Measurements from ENCODE around the gene PLAC9.

PLAC9 gene

DNA sequence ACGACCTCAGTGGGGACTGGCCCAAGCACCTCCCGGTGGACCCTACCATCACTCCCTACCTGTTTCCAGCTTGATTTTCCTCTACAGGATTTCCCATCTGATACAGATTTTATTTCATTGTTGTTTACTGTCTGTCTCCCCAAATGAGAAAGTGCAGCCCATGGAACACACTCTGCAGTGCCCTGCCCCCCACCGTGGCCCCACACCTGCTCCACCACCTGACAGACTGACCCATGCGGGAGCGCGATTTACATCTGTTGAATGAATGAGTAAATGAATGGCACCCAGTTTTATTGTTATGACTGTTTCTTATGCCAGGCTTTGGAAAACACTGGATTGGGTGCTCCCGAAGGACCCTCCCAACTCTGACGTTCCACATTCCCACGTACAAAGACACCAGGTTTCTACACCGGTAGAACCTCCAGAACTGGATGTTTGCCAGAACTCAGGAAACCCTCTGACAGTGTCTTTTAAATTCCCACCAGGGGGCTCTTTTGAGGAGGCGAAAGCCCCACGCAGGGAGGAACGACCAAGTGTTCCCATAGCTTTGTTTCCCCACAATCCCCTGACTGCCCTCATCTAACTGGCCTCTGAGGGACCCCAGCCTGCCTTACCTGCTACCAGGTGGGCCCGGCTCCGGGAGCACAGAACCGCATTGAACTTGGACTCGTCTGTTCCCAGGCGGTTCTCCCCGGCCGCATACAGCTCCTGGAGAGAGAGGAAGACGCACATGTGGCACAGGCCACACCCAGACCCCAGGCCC is 29.0 kb downstream of the PLAC9 start:
- DNase-seq, result no peak

DNA sequence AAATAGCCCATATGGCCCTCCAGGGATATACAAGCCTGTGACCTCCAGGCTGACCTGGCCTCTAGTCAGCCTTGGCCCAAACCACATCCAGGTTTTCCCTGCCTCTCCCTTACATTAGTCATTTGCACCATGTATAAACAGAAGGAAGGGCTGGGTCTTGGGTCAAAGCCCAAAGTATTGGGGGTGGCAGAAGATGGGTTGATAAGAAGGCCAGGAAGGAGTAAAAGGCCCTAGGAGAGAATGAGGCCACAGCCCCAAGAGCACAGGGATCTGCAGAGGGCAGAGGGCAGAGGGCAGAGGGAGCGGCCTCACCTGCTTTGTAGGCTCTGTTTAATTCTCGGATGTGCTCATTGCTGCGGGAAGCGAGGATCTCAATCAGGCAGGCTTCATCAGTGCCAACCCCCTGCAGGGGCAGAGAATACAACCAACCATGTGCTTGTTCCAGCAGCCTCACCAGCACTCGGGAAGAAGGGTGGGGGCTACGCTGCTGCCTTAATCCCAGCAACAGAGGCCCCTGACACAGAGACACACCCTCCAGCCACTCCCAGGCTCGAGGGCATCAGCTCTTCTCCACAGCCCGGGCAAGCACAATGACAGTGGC is 31.3 kb downstream of the PLAC9 start:
- no peak for DNase-seq

DNA sequence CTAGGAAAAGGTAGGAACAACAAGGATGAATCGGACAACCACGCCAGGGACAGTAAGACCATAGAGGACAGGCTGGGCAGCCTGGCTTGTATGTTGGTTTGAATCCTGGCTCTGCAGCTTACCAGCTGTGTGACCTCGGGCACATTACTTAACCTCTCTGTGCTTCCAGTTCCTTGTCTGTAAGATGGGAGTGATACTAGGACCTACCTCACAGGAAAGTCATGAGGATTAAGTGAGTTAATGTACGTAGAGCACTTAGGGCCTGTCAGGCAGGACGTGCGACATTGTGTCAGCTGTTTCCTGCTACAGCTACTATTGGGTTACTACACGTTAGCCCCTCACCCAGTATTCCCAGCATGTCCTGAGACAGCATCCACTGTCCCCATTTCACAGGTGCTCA is 32.1 kb downstream of the PLAC9 start:
- DNase-seq, result no peak

DNA sequence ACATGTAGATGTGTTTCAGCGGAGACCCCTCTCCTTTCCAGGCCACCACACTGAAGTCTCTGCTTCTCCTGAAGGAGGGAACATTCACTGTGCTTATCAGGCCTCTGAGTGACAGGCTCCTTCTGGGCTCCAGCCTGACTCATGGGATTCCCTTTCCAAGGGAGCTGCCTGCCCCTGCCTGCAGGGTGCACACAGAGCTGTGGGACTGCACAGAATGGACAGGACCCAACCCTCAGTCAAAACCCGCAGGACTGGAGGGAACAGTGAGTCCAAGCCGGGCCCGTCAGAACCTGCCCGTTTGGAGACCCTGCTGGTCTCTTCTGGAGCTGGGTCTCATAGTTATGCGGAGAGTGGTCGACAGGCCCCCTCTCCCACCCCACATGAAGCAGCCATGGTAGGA is 32.6 kb downstream of the PLAC9 start:
- DNase-seq, result no peak

DNA sequence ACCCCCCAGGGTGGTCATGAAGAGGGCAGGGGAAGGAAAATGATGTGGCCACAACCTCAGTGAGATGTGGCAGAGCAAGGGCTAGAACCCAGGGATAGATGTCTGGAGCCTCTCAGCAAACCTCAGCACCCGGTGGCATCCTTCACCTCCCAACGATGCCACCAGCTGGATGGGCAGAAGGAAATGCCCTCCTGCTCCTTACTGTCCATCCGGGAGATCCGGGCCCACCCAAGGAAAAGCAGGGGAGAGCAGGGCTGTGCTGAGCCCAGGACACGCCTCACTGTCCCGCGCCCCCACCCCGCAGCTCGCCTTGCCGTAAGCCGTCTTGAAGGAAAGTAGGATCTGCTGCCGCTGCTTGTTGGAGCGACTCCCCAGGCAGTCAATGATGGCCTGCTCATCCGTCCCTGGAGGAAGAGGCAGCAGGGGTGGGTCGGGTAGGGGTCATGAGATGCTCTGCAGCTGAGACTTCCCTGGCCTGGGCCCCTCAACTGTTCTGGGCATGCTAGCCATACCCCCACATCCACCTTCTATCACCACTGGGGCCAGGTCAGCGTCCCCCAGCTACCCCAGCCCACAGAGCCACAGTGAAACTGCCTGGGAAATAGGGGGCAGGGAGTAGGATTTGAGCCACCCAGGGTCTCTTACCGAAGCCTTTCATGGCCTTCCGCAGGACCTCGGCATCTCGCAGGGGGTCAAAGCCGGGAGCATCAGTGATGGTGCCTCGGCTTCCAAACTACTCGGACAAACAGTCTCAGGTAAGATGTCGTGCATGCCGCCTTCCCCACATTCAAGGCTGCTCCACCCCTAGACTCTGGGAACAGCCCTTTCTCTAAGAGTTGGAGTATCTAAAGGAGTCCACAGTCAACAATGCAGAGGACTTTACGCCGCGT is 34.3 kb downstream of the PLAC9 start:
- no peak for DNase-seq

DNA sequence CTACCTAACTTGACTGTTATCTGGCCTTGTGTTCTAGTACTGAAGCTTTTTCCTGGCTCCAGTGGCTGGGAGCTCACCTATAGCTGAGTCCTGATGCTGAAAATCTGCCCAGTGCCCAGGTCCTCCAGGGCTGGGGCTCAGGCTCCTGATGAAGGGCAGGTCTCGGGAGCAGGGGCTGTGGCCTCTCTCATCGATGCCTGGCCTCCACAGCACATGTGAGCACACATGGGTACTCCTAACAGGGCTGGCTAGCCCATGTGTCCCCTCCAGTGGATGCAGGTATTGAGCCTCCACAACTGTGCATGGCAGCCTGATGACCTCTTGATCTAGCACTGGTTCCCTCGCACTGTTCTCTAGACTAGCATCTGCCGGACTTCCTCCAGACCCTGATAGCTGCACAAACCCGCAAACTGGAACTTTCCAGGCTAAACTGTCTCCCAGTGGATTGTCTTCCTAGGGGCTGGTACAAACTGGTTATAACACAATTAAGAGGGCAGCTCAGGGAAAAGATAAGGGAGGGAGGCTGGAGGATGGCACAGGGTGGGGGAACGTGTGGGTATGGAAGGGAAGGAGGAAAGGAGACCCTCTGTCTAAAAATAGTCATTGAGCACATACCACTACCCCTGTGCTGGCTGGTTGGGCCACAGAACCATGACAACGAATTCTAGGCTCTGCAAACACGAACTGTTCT is 35.1 kb downstream of the PLAC9 start:
- no peak for DNase-seq

DNA sequence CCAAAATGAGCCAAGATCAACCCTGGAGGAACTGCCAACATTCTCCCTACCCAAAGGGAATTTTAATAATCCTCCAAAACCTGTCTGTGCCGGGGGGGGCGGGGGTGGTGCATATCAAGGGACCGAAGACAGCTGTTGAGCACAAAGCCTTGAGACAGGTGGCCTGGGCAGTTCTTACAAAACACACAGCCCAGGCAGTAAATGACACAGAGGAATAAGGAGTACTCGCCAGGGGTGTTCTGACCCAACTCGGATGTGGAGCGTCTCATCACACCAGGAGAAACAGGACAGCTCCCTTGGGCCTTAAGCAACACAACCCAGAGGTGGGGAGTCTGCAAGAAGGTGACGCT is 35.6 kb downstream of the PLAC9 start:
- no peak for DNase-seq

DNA sequence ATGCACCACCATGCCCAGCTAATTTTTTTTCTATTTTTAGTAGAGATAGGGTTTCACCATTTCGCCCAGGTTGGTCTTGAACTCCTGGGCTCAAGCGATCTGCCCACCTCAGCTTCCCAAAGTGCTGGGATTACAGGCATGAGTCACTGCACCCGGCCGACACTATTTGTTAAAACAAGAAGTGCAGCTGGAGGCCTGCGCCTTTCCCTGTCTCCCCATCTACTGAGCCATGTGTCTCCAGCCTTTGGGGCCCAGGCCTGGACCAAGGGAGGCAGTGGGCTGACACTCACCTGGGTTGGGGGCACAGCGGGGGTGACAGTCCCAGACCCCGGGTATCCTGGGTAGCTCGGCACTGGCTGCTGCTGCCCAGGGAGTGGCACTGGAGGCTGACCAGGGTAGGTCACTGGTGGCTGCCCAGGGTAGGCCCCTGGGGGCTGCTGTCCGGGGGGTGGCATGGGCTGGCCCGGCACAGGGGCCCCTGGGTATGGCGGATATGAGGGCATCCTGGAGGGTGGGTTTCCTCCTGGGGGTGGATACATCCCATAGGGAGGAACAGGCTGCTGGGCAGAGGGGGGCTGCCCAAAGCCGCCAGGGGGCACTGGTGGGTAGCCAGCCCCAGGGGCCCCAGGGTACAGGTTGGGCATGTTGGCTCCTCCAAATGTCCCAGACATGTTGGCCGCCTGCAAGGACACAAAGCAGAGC is 36.3 kb downstream of the PLAC9 start:
- no peak for DNase-seq

DNA sequence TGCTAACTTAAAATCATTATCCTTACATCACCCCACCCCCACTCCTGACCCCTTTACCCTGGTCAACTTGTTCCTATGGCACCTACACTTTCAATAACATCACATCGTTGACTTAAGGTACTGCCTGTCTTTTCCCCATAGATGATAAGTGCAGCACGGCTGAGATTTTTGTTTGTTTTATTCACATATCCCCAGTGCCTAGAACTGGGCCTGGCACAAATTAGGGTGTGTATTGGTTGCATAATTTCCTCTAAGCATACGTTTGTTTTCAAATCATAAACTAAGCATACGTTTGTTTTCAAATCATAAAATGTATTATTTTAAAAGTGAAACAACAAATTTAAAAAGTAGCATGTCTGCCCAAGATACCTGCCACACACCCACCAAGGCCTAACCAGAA is 37.5 kb downstream of the PLAC9 start:
- no peak for DNase-seq

DNA sequence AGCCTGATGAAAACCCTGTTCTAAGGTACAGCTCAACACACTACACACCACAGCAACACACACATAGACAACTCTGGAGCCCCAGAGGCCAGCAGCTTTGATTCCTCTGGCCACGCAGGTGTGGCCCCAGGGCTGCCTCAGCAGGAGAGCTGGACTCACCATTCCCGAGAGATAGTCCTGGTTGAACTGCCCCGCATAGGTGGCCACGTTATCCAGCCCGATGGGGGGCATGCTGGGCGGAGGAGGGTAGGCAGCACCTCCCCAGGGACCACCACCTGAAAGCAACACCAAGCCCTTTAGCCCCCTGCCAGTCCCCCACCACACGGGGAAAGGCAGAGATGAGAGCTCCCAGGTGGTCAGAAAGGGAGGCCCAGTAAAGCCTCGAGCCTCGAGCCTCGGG is 38.1 kb downstream of the PLAC9 start:
- no peak for DNase-seq

DNA sequence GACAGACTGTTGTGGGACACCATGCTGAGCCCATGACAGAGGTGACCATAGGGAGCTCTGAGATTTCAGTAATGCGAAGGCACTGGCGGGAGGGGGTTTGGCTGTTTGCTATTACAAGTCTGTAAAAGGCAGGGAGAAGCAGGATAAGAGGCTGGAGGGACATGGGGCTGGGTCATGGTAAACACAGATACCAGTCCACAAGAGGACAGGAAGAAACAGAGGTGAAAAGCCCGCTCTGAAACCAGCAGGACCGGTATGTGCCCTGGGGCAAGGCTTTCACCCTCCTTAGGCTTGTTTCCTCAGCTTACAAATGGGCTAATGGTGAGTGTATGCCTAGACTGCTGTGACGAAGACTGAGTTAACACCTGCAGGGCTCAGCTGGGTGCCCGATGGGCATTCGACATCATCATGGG is 38.7 kb downstream of the PLAC9 start:
- no peak for DNase-seq

DNA sequence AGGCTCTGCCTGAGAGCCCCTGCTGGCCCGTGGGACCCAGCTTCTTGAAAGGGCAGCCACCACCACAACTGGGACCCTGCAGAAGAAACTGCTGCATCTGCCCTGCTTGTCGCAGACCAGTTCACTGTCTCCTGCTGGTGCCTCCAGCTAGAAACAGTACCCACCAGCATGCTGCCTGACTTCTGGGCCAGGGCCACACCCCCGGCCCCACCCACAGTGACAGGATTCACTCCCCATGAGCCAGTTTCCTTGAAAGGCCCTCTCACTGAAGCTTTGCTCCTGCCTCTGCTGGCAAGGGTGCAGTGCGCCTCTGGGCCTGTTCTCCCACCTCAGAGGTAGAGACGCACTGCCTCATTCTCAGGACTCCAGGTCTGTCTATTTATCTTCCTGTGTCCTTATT is 40.4 kb downstream of the PLAC9 start:
- no peak for DNase-seq

DNA sequence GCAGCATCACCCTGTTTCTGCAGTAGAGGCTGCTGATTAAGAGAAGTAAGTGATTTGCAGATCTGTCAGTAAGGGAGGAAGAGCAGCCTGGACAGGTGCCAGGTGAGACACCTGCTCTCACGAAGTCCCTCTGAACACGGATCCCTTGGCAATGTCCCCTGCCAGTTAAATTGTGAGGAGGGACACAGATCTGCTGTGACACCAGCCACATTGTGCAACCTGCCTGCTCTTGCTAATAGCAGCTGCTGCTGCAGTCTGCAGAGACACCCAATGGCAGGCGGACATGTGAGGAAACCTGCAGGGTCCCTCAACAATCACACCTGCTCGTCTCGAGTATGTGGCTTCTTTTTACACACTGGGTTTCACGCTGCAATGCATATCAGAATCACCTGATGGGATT is 40.9 kb downstream of the PLAC9 start:
- no peak for DNase-seq

DNA sequence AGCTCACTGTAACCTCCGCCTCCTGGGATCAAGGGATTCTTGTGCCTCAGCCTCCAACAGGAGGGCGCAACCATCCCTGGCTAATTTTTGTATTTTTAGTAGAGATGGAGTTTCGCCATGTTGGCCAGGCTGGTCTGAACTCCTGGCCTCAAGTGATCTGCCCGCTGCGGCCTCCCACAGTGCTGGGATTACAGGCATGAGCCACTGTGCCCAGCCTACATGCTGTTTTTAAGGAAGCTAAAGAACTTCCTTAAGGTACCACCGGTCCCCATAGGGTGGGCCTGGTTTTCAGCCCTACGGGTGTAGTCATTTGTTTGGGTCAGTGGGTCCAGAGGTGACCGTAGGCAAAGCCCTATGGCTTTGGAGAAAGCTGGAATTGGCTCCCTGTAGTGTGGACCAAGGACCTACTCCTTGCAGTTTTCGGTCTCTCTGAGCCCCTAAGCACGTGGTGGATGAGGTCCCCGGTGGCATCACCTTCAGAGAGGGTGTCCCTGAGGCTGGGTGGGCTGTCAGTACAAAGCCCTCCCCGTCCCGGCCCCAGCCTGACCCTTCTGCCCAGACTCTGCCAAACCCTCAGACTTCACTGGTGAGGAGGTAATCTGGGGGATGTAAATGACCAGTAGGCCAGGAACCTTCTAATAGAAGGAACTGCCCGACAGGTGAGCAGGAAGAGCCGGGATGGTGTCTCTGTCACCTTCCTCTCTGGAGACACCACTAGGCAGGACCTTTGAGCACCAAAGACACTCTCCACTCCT is 42.3 kb downstream of the PLAC9 start:
- no peak for DNase-seq

DNA sequence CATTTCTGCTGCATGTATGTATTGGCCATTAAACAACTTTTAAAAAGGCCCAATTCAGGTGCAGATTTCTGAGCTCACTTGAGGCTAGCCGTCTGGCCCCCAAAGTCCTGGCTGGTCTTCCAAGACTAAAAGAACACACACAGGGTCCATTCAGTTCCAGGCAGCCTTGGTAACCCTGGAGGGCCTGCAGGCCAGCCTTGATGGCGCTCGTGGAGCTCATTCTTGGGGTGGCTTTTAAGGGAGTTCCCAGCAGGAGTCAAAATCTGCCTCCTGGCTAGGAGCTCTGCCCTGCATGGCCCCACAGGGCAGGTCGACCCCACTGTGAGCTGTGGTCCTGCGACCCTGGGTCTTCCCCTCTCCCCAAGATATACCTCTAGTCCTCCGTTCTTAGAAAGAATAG is 44.0 kb downstream of the PLAC9 start:
- DNase-seq, result no peak

DNA sequence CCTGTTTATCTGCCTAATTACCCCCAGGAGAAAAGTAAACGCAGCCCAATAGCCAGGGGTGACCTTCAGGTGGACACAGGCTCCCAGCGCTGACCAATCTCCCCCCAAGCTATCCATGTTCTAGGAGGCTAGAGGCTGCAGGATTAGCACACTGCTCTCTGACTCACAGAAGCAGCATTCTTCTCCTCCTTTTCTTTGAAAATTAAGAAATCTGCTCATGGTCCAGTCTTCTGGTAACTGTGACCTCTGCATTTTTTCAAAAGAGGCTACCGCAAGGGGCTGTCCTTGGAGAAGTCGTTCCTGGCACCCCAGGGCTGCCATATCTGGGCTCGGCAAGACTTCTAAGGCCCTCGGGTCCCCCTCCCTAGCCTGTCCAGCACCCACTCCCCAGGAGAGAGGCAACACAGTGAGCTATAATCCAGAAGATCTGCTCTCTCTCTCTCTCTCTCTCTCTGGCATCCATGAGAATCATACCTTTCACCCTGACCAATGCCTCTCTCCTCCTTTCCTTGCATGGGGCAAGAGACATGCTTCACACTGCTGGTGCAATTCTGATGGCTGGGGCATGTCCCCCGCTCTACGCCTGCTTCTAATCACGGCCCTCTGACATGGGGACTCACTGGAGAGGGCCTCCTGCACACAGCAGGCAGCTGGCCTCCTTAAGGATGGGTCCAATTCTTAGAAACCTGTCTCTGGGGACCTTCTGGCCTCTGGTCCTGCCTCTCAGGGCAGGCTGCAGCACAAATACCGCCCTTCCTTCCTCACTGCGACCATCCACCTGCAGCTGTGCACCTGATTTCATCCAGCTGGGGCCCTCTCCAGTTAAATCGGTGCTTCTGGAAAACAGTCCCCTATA is 45.5 kb downstream of the PLAC9 start:
- no peak for DNase-seq

DNA sequence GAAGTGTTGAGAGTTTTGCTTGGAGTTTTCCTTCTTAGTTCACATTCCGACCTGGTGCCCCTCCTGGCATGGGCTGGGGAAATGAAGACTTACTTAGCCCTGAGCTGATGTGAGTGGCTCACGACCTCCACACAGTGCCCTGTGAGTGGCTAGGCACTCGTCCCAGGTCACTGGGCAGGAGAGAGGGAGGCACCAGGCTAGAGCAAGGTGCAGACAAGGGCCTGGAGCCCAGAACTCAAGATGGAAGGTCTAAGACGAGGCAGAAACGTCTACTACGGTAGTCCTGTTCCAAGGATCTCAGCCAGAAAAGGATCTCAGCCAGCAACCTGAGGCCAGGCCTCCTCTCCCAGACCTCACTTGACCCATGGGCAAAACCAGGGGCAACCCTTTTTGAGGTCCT is 50.5 kb downstream of the PLAC9 start:
- DNase-seq, result no peak

DNA sequence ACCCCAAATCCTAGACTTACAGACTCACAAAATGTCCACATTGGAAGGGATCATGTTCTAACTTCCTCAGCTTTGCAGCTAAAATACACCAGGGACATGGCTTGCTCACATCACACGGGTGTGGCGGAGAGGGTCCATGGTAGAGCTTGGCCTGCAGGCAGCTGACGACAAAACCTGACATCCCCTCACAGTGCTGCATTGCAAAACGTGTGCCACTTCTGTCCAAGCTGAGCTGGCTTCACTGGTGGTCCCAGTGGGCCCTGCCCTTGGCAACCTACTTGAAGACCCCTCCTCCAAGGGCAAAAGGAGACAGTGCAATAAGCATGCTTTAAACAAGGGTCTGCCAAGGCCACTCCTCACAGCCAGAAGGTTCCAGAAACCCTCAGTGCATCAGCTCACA is 50.9 kb downstream of the PLAC9 start:
- no peak for DNase-seq

DNA sequence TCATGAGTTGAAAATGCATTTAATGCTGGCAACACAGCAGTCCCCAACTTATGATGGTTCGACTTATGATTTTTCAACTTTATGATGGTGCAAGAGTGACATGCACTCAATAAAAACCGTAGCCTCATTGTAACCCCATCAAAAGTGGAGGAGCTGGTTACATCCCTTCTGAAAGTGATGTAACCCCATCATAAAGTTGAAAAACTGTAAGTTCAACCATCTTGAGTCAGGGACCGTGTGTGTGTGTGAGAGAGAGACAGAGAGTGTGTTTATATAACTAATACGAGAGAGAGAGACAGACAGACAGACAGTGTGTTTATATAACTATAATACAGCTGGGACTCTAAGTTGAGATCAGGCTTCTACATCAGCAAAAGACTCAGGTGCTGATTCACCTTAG is 51.8 kb downstream of the PLAC9 start:
- DNase-seq, result no peak

DNA sequence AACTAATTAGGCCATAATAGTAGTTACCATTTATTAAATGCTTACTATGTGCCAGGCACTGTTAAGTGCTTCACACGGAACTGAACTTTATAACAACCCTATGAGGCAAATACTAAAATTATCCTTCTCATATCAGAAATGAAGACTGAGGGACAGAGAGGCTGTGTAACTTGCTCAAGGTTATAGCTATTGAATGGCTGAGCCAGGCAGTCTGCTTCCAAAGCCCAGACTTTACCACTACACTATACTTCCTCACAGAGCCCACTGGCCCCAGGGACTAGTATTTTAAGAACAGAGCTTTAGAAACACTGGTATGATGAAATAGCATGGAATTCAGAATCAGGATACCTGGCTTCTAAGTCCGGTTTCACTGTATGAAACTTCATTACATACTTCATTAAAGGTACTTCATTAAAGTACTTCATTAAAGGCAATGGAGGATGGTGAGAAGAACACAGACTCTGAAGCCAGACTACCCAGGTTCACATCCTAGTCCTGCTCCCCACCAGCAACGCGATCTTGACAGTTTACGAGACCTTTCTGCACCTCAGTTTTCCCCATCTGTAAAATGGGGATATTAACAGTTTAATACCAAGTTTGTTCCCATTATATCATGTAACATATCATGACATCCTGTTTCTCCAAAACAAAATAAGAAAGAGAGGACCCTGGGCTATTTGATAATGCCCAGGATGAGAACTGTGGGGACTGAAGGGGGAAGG is 53.2 kb downstream of the PLAC9 start:
- DNase-seq, result no peak
